Stimulated activated CD4-positive, alpha-beta T cell treated with anti-CD3 and anti-CD28 coated beads, TNF-alpha, amount 100 ng/mL, for 24 hours (primary cell): ENCODE results near the gene KCNK1.

Experiments
- DNase-seq, 3 experiments: peaks; one replicate each; pipeline ENCODE4 v3.0.0-alpha.2; 2020; ENCODE audit warnings: low read depth in 3 of 3

The KCNK1 gene

DNA sequence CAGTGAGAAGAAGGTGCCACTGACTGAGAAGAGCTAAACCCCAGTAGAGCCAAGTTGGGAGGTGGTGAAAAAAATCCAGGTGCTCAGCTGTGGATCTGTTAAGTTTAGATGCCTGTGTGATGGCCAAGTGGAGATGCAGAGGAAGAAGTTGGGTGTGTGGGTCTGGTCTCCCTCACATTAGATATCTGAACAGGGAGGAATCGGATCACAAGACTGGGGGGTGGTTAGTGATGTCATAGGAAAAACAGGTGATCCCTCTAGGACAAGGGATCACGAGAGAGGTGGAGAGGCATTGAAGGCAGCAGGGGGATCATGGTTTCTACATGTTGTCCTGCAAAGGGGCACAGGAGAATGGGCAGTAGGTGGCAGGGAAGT, 22.6 kb downstream of the KCNK1 start:
- no peak for DNase-seq

DNA sequence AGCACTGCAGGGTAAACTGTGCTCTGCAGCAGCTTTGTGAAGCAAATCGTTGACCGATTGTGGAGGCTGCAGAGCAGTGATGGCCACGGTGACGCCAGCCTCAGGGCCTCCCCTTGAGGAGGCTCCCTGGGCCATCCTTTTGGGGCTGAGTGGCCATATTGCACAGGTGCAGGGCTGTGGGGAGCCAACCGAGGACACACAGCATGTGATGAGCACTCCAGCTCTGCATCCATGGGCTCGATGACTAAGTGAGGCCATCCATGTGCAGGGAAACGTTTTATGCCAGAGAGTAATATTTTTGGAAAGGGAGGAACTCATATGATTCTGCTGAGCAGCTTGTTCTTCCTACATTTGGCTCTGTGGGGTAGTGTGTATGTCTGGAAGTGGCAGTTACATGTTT, 24.6 kb downstream of the KCNK1 start:
- DNase-seq = no peak

DNA sequence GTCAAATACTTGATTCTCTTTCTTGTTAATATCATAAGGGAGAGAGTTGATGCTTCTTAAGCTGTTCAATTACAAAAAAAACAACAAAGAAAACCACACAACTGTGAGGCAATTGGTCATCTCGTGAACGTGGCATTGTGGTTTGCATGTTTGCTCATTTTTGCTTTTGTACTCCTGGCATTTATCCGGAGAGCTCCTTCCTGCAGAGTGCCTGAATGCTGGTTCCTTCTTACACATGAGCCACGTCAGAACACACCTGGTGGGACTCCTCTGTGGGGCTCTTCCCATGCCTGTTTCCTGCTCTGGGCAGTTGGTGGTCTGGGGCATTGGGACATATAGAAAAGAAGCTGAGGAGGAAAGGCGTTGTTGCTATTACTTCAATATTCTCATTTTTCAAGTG, 25.7 kb downstream of the KCNK1 start:
- DNase-seq = no peak

DNA sequence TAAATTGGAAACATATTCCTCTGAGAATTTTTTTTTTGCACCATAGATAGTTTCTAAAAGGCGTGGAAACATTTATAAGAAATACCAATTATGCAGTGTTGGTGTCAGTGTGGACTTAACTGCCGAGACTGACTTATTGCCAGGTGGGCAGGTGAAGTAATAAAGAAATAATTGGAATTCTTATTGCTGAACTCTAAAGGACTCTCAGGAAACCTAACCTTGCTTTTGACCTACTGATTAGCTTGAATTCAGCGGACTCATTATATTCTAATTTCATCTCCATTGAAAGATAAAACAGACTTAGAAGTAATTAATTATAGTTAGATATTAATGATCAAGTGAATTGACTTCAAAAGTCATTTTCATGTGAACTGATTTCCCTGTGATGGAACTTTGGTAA, 26.3 kb downstream of the KCNK1 start:
- DNase-seq = no peak

DNA sequence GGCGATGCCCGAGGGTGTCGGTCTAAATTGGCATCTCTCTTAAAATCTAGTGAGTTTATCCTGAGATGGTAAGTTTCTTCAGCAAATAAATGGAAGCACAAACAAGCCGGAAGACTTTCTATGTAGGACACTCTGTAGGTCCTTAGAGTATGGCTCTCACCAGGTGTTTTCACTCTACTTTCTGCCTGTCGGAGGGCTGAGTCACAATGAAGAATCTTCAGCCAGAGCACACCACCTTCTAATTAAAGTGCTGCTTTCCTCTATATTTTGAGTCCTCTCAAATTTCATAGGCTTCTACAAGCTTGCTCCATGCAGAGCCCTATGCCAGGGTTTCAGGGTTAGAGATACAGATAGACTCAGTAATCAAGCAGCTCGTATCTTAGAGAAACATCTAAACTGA, 27.1 kb downstream of the KCNK1 start:
- DNase-seq = no peak

DNA sequence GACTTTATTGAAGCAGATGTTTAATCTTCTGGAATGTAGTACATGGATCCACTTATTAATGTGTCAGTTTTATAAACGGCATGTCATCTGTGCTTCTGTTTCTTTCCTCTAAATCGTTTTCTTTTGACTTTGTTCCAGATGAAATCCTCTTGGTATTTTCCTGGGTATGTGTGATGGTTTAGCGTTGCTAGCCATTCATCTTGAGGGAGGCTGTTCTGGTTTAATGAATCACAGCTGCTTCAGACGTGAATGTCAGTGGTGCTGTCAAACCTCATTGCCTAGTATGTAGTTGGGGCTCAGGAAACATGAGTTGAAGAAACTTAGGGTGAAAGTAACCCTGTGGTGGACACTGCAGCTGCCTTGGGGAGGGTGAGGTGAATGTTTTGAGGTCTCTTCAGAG, 33.2 kb downstream of the KCNK1 start:
- DNase-seq = no peak

DNA sequence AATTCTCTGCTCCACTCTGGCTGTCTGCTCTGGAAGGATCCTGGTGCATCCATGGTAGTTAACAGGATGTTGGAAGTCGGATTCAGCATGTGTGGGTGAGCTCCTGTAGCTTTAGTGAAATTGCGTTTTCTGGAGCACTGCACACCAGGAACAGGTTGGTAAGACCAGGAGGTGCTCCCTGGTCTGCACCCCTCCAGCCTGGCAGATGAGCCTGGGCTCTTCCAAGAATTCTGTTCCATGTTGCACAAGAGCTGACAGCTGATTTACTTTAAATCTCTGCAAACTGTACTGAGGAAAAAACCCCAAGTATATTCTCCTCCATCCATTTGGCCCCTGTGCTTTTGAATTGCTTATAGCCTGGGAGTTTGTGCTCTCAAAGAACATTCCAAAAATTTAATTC, 33.7 kb downstream of the KCNK1 start:
- no peak for DNase-seq

DNA sequence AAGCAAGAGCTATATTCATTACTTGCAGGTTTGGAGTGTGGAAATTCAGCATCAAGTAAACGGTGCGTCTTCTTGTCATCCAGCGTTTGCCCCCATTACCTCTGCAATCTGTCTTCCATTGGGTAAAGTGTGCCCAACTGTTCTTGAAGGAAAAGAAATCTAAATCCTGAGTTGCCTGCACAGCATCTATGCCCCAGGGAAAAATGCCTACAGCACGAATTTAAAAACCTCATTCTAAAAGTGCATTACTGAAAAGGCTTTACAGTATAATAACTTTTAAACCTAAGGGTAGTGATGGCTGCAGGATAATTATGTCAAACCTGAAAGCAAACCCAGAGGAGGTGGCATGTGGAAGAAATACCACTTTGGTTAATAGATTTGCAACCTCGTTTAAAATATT, 37.2 kb downstream of the KCNK1 start:
- no peak for DNase-seq

DNA sequence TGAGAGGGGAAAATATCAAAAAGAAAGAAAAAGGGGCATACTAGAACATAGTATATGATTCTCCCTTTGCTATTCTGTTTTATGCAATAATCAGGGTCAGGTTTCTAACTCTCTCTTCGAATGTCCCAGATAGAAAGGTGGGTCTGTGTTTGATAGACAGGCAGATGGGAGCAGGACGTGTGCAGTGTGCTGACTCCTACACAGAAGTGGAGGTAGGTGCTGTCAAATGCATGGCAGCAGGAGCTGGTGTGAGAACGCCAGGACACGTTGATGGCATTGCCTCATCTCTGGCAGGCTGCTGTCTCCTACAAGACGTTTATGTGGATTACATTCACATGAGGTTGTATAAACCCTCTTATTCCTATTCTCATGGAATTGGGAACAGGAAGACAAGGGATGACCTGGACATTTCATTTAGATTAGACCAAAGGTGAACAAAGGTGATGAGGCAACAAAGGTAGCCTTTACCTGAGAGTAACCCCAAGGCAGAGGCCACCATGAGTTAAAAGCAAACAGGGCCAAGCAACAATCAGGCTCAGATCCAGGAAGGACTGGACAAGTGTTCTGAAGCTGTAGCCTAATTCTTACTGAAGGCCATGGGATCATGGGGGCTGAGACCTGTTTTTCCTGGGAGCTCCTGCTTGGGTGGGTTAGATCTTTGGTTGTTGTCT, 37.8 kb downstream of the KCNK1 start:
- DNase-seq = no peak

DNA sequence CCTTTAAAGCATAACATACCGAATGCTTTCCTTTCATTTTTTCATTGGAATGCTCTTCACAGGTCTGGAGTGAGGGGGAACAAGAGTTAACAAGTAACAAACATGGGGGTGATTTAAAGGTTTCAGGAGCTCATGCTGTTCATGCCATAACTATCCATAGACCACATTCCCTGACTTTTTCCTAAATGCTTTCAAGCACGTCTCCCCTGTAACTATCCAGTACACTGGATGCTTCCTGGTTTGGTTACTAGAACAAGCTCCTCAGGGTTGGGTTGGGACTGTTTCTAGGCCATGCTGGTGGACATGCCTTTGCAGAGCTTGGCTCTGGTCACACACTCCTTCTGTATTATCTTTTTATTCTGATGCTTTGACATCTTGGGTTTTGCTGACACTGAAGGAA, 38.6 kb downstream of the KCNK1 start:
- no peak for DNase-seq

DNA sequence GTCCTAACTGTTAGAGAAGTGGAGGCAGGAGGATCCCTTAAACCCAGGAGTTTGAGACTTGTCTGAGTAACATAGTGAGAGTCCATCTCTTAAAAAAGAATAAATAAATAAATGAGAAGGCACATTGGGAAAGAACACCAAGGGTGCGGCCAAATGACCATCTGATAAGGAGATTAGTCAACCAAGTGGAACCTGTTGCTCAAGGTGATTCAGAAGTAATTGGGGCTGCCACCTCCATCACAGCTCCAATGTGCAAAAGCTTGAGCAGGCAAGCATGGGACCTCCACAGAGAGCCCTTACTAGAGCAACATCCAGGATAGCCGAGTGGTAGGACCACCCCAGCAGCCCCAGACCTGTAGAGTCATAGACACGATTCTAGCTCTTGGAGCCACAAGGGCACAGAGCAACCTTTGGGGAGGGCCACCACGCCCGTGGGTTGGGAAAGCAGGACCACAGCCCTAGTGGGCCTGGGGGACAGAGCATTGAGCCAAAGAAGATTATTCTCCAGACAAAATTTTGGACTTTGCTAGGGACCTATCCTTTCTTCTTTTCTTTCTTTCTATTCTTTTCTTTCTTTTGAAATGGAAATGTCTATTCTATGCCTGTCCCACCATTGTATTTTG, 40.9 kb downstream of the KCNK1 start:
- no peak for DNase-seq

DNA sequence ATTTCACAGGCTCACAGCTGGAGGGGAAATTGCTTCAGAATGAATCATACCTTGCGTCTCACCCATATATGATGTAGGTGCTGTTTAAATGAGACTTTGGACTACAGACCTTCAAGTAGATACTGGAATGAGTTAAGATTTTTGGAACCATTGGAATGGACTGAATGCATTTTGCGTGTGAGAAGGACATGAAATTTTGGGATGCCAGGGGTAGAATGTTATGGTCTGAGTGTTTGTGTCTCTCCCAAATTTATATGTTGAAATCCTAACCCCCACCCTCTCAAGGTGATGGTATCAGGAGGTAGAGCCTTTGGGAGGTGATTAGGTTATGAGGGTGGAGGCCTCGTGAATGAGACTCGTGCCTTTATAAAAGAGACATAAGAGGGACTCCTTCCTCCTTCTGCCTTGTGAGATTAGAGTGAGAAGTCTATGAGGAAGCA, 41.4 kb downstream of the KCNK1 start:
- no peak for DNase-seq

DNA sequence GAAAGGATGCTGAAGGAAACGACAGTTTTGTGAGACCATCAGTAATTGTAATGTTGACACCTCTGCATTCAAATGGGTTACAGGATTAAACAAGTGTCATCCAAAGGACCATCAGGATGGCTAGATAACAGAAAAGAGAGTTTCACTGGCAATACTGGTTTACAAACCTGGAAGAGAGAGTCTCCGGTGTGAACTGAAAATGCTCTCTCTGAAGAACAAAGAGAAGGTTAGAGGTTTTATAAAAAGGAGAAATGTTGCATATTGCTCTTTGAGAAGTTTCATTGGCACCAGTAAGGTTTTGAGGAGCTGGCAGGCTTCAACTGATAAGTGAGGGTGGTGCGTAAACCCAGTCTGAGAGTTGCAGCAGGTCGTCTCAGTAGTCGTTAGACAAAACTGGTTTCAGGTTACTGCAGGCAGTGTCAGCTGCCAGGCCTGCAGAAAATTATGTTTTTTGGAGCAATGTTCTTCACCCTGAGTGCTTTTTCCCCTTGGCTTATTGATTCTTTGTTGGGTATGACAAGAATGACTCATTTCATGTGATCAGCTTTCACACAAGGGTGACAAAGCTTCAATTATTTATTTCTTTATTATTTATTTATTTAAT, 42.2 kb downstream of the KCNK1 start:
- no peak for DNase-seq

DNA sequence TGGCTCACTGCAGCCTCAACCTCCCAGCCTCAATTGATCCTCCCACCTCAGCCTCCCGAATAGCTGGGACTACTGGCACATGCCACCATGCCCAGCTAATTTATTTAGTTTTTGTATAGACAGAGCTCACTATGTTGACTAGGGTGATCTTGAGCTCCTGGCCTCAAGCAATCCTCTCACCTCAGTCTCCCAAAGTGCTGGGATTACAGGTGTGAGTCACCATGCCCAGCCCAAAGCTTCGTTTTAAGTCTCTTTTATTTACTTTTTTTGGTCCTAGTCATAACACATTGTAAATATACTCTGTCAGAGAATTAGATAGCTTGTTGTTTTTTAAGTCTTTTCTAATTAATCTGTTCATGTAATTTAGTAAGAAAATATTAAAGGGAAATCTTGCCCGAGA, 42.8 kb downstream of the KCNK1 start:
- DNase-seq = no peak

DNA sequence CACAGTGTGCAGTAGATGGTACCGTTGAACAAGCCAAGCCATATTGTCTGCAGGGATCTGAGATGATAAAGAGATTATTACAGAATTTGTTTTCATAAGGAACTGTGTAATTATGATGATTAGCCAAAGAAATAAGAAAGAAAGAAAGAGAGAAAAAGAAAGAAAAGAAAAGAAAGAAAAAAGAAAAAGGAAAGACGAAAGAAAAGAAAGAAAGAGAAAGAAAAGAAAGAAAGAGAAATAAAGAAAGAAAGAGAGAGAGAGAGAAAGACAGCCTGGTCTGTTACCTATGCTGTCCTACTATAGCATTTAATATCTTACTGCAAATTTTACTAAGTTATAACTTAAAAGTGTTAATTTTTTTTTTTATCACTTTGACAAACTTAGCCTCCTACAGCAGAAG, 43.6 kb downstream of the KCNK1 start:
- no peak for DNase-seq

DNA sequence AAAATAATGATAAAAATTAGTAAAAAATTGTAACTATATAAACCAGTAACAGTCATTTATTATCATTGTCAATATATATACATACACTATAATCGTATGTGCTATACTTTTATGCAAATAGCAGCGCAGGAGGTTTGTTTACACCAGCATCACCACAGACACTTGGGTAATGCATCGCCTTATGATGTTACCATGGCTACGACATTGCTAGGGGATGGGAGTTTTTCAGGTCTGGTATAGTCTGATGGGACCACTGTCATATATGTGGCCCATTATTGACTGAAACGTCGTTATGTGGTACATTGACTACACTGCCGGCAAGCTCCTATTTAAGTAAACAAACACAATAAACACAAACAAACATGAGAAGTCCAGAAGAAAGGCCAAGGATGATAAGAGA, 45.6 kb downstream of the KCNK1 start:
- no peak for DNase-seq

DNA sequence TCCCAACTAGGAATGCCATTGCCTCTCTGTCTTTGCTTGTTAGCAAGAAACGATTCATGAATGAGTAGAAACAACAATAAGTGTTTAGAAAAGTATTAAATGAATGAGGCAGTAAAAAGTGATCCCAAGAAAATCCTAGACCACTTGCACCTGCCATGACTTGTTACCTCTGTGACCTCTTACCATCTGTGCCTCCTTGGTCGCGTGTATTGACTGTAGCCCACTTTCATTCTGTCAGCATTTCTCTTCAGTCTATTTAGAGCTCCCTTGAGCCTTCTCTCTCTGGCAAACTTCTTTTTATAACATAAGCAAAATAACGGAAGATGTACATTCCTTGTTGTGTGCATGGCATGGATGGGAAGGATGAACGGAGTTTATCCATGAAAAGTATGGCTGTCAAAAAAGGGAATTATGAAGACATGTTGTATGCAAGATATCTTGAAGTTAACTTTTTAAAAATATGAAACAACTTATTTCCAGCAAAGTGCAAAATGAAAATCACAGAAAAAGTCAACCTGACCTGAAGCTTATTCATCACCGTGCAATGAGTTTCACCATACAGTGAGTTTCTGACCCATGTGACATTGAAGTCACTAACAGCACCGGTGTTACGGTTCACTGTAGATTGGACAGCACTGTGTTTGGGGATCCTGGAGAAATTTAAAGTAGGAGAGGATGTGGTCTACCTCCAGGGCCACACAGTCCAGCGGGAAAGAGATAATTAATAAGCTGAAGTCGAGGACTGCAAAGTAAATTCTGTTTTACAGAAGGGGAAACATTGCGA, 47.7 kb downstream of the KCNK1 start:
- no peak for DNase-seq

DNA sequence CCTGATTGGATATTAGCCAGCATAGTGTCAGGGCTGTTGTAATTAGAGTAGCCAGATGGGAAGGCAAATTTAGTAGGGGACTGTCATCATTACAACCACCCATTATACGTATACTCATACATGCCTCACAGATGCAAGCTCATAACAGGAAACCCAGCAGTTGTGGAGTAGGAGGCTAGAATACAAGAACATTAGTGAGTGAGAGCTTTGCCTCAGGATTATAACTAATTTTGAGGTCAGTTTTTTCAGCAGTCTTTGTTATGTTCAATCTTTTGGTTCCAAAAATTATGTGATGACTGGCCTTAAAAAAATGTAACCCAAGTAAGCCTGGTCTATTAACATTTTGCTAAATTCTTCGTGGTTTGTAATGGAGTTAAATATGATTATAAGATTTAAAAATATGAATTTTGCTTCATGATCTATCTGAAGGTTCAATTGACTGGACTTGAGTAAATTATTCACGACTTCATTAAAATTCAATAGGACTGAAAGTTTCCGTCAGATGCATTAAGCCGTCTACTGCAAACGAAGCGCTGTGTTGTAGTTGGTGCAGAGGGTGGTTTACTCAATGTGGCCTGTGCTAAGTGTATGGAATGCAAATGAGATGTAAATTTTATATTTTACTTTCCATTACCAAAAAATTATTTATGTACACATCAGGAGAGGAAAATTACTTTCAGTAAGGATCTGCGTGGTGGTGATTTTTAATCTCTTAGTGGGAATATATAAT, 48.8 kb downstream of the KCNK1 start:
- DNase-seq = no peak

DNA sequence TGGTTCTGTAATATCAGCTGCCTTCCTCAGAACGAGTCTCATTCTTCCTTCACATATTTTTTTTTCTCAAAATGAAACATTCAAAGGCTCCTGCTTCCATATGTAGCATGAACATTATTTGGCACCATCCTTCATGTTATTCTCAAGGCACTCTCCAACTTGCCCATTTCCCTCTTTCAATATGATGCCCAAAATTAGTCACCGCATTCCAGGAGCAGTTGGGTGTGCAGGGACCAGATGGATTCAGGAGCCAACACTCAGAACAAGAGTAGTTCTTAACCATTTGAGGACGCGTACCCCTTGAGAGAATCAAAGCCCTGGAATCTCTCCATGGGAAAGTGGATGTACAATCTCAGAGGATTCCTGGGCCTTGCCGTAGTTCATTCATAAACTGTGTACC, 50.3 kb downstream of the KCNK1 start:
- no peak for DNase-seq

DNA sequence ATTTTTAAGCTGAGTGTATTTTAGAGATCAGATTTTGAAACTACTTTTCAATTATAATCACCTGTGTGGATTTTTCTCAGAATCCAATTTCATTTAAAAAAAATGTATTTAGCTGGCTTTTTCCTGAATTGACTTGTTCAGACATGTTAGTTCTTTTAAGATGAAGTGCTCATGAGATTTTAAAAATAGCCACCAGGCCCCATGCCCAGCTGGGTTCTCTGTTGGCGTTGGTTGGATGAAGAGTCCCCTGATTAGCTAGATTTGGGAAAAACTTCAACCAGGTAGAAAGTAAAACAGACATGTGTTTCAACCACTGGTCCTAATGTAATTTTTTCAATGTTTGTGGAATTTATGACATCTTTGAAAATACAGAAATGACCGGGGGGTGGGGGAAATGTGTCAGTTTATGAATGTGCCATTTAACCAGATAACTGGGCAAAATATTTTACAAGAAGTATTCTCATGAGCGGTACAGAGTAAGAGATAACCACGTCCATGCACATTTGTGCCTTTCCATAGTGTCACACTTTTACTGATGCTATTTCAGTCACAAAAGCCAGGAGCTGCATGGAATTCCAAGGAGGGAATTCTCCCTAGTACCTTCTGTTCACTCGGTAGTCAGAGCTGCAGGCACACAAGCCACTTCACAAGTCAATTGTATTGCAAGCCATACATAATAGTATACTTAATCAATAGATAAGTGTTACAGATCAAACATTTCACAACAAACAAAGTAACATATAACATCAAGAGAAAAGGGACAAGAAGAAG, 51.1 kb downstream of the KCNK1 start:
- no peak for DNase-seq

DNA sequence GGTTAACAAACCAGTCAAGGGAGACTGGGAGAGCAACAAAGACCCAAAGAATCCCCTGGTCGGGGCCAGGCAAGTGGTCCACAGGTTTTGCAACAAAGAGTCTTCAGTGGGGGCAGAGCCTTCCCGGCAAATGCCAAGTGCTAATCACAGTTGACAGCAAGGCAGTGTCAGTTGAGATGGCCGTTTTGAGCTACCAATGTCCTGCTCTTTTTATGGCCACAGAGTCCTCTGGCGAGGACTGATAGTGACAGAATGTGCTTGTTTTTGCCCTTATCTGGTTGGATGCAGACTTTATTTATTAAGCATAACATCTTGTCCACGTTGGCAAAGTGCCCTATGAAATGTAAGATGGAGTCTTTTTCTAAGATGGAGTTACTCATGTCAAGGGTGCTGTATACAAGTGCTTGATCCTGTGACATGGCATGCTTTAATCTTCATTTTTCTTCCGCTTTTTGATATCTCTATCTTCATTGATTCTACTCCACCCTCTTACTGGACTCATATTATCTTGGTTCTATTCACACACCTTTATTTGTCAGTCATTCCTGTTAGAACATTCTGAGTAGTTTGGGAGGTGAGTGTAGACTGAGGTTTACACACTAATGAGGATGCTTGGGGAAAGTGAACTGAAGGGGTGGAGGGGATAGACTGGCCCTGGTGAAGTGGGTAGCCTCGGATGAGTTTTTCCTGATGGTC, 51.8 kb downstream of the KCNK1 start:
- no peak for DNase-seq
